Measurements from ENCODE around the gene VDAC2.

VDAC2 gene

GRCh38 chr10:75253281-75254220, 43.0 kb downstream of the VDAC2 start:
- DNase-seq (ENCODE audit: low spot score) = no peak

- no peak for DNase-seq (ENCODE audit: low spot score)
Observed at GRCh38 chr10:75254739-75255138, 44.1 kb downstream of the VDAC2 start.

- DNase-seq (ENCODE audit: low spot score) = no peak
Observed at GRCh38 chr10:75260990-75261389, 50.4 kb downstream of the VDAC2 start.

- no peak for DNase-seq (ENCODE audit: low spot score)
Observed at GRCh38 chr10:75261813-75262705, 51.5 kb downstream of the VDAC2 start.

- DNase-seq (ENCODE audit: low spot score) = no peak
Observed at GRCh38 chr10:75263806-75264205, 53.2 kb downstream of the VDAC2 start.

GRCh38 chr10:75265856-75266255, 55.3 kb downstream of the VDAC2 start:
- DNase-seq (ENCODE audit: low spot score) = no peak

GRCh38 chr10:75266945-75267344, 56.3 kb downstream of the VDAC2 start:
- no peak for DNase-seq (ENCODE audit: low spot score)

- DNase-seq (ENCODE audit: low spot score) = no peak
Observed at GRCh38 chr10:75269605-75270004, 59.0 kb downstream of the VDAC2 start.

GRCh38 chr10:75272094-75272493, 61.5 kb downstream of the VDAC2 start:
- DNase-seq (ENCODE audit: low spot score) = no peak

GRCh38 chr10:75272896-75273295, 62.3 kb downstream of the VDAC2 start:
- peak; percentile 35 for DNase-seq (ENCODE audit: low spot score)

- DNase-seq (ENCODE audit: low spot score) = no peak
Observed at GRCh38 chr10:75276069-75276872, 65.7 kb downstream of the VDAC2 start.

- no peak for DNase-seq (ENCODE audit: low spot score)
Observed at GRCh38 chr10:75280236-75280635, 69.6 kb downstream of the VDAC2 start.
